Amniotic epithelial cell (primary cell): ENCODE data around the gene PHF13.
"Not testable (repeated sequence)": the region's sequence is repeated elsewhere in the genome, so short reads cannot be mapped to it uniquely, and the experiment has no call there.

Experiments used
- DNase-seq: peaks from one replicate; pipeline ENCODE4 v3.0.0-alpha.2; 2010; ENCODE audit warnings: low read depth

Gene PHF13

DNA sequence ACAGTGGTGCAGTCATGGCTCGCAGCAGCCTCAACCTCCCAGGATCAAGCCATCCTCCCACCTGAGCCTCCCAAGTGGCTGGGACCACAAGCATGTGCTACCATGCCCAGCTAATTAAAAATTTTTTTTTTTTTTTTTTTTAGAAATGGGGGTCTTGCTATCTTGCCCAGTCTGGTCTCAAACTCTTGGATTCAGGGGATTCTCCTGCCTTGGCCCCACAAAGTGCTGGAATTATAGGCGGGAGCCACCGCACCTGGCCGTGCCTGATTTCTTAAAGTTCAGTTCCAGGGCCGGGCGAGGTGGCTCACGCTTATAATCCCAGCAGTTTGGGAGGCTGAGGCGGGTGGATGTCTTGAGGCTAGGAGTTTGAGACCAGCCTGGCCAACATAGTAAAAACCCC lies 17.5 kb downstream of the PHF13 start:
- DNase-seq = no peak

DNA sequence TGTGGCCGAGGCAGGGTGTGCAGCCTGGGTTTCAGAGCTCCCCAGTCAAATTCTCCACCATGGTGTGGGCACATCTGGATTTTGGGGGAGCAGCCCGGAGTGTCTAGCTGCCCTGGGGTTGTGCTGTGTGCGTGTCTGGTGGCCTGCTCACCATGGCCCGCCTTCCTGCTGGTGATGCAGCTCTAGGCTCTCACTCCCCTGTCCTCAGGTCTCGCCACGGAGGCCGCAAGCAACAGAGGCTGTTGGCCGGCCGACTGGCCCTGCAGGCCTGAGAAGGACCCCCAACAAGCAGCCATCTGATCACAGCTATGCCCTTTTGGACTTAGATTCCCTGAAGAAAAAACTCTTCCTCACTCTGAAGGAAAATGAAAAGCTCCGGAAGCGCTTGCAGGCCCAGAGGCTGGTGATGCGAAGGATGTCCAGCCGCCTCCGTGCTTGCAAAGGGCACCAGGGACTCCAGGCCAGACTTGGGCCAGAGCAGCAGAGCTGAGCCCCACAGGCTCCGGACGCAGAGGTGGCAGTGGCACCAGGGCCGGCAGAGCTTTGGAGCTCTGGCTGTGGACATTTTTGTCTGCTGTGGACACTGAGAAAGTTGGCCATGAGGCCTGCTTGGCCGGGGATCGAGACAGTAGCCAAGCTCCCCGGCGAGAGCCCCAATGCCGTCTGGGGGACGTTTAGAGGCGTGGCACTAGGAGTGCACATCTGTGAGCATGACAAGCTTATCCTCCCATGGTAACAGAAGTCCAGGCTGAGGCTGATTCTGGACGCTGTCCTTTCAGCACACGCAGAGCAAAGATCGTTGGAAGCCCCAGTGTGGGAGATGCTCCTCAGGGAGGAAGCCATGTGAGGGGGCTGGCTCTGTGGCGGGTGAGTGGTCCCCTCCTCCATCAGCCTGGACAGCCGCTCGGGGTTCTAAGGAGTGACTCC lies 19.3 kb downstream of the PHF13 start:
- DNase-seq = no peak

DNA sequence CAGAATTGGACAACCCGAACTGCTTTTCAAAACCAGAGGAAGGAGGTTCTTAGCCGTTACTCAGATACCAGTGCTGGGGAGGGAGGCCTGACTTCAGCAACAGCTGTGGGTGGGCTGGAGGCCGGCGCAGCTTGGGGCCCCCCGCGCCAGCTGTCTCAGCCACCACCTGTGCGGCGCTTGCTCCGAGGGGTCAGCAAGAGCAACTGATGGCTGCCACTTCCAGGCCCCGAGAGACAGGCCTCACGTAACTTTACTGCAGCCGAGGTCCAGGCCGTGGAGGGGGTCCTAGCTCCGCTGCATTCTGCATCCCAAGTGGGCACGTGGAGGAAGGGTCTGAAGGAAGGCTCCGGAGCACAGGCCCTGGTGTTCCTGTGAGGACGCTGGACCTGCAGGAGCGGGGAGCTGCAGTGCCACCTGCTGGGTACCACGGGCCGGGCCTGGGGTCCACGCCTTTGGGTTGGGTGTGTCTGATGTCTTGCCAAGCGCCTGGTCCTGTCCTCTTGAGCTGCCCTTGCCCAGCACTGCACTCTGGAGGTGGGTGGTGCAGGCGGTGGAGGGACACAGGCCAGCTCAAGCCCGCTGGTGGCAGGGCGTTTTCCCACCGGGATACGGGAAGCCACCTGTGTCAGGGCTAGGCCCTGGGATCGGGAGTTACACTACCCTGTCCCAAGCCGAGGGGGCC lies 21.0 kb downstream of the PHF13 start:
- peak; percentile 33 for DNase-seq

DNA sequence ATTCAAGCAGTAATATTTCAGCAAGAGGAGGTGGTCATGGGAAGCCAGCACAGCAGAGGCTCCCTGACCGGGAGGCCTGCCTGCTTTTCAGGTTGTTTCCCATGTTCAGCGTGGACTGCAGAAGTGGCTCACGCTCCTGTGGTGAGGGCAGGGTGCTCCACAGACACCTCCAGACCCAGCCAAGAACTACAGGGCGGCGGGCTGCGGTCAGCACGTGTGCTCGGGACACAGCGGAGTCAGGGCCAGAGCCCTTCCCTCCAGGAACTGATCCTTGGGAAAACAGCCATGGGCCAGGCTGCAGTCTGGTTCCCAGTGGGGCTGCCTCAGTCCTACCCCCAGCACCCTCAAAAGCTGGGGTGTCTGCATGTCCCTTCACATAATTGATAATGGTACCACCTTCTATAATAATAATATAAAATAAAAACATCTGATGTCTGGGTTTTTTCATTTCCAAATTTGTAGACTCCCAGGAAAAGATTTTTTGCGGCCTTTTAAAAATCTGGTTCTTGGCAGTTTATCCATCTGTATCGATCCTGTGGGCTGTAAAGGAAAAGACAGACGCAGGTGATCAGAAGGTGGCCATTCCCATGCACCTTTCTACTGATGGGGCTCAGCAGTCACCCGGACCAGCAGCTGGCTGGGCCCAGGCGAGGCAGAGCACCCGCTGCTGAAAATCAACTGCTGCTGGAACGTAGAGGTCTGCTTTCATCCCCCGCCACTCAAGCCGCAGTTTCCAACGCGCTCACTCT lies 21.8 kb downstream of the PHF13 start:
- no peak for DNase-seq

DNA sequence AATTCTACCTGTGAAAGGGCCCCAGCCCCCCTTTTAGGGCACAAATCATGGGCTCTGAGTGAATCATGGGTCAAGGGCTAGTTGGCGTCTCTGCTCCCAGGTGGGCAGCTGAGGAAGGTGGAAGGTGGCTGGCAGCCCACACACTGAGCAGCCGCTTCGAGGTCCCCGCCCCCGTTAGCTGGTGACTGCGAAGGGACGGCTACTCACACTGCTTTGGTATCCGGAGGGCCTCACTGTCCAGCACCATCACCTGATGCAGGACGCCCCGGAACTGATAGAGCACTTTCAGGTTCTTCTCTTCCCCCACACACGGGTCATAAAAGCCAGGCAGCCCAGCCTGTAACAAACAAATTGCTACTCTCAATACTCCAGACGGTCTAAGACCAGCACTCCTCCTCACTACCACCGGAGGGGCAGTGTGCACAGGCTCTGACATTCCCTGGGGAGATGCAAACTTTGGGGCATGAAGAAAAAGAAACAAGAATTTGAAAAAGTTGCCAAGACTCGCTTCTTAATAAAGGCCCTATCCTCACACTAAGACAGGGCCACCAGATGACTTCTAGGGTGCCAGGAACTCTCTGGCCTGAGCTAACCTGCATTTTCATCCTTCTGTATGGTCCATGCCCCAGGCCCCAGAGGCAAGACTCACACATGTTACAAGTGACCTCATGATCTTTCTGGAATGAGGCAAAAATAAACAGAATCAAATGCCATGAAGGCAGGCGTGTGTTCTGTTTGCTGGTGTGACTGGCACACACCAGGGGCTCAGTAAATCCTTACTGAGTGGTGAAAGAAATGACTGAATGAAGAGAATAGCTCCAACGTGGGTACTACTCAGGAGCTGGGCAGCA lies 22.6 kb downstream of the PHF13 start:
- no peak for DNase-seq

DNA sequence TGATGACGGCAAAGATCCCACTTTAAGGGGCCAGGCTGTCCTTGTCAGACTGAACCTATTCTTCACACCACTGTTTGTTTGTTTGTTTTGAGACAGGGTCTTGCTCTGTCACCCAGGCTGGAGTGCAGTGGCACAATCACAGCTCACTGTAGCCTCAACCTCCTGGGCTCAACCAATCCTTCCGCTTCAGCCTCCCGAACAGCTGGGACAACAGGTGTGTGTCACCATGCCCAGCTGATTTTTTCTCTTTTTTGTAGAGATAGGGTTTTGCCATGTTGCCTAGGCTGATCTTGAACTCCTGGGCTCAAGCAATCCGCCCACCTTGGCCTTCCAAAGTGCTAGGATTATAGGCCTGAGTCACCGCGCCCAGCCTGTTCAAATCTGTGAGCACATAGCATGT lies 23.2 kb downstream of the PHF13 start:
- not testable (repeated sequence) for DNase-seq

DNA sequence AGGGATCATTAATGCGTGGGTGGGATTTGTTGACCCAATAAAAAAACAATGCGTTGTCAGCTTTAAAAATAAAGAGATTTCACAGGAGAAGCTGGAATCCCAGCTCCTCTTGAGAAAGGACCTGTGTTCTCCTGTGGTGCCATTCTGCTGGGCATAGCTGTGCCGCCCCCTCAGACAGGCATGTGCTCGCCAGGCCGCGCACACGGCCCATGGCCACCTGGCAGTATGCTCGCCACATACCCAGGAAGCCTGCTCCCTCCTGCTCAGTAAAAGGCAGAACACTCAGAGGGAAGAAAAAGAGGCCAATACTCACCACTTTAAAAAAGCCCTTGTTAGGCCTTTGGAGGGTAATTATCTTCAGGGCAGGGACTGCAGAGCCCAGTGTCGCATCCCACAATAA lies 24.2 kb downstream of the PHF13 start:
- DNase-seq = no peak

DNA sequence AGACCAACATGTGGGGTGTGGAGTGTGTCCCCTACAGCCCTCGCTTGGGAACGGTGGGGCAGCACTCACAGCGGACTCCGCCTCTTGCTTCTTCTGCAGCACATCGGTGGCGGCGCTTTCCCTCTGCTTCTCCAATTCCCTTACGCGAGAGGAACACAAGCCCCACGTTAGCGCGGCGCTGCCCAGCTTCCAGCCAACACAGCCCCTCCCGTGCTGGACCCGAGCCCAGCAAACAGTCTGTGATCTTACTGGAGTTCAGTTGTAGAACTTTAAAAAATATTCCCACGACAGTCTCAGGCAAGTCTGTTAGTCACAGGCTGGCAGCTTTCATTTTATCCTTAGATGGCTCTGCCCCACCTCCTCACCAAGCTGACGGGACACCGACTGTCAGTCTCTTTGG lies 24.7 kb downstream of the PHF13 start:
- DNase-seq = no peak

DNA sequence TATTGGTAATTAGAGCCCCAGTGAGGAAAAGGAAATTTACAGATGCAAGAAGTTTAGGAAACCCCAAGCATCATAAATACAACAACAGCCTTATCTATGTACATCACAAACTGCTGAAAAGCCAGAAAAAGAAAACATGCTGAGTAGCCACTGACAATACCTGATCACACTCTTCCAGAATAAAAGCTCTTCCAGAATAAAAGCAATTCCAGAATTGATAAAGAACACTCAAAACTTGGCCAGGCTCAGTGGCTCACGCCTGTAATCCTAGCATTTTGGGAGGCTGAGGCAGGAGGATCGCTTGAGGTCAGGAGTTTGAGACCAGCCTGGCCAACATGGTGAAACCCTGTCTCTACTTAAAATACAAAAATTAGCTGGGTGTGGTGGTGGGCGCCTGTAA lies 27.3 kb downstream of the PHF13 start:
- not testable (repeated sequence) for DNase-seq

DNA sequence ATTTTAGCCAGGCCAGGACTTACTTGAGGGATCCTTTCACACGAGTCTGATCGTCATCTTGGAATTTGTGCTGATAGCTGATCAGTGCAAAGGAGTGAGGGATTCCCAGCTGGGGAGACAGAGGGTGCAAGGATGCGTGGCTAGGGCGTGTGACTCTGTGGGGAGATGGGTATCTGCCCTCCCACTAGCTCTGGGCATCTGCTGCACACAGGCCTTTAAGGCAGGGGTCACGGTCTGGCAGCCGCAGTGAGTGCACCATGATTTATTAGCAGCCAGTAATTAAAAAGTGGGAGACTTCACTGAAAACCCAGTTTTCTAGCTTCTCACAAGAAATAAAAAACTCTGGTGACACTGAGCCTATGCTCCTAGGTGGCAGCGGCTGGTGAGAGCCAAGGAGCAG lies 31.5 kb downstream of the PHF13 start:
- no peak for DNase-seq

DNA sequence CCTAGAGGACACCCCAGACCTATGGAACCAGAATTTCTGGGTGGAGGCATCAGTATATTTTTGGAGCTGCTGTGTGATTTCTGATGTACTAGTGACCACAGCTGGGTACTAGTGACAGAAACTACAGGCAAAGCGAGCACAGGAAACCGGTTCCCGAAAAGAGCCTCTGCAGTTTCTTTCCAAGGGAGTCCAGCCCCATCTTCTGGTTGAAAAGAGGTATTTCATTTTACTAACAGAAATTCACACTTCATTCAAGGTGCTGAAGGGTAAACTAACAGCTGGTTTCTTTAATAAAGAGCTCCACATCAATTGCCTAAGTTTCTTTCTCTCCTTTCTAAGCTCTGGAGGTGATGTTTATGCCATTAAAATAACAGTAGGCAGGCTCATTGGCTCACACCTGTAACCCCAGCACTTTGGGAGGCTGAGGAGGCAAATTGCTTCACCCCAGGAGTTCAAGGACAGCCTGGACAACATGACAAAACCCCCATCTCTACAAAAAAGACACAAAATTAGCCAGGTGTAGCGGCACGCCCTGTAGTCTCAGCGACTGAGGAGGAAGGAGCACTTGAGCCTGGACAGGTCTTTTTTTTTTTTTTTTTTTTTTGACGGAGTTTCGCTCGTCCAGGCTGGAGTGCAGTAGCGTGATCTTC lies 33.1 kb downstream of the PHF13 start:
- peak; percentile 52 for DNase-seq

DNA sequence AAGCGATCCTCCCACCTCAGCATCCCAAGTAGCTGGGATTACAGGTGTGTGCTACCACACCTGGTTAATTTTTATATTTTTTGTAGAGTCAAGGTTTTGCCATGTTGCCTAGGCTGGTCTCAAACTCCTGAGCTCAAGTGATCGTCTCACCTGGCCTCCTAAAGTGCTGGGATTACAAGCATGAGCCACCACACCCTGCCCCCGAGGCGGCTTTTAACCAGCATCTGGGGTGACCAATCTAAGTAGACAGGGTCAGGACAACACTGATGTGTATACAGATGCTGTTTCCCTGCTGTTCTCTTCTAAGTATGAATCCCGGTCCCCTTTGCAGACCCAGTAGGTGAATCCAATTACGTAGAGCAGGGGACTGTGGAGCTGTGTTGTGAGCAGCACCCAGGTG lies 35.0 kb downstream of the PHF13 start:
- no peak for DNase-seq

DNA sequence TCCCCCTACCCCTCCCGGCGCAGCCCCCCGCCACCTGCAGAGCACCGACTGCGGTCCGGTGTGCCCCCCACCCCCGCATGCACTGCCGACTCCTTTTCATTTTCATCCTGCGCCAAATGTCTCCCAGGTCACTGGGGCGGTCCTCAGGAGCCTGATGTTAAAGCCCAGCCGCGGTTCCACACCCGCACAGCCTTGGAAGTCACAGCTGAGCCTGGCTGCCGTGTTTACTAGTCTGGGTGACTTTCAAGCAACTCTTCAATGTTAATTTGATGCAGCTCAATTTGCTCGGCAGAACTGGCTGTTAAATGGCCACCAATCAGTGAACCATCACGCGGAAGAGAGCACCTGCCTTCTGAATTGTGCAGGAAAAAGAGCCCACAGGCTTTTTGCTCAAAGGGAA lies 38.4 kb downstream of the PHF13 start:
- DNase-seq = no peak

DNA sequence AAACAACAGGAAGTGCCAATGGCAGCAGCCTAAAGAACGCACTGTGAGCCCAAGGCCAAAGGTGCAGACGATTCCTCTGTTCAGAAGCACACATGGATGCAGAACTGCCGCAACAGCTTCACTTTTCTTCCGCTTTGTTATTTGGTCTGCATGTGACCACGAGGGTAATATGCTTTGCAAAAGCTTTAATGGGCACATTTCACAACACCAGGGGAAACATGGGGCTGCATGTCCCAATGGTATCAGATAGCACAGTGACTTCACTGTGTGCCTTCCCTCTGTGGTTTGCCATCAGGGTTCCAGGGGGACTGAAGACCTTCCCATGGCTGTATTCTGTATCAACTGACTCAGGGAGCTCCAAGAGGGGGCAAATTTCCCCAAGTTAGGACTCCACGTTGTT lies 39.5 kb downstream of the PHF13 start:
- no peak for DNase-seq

DNA sequence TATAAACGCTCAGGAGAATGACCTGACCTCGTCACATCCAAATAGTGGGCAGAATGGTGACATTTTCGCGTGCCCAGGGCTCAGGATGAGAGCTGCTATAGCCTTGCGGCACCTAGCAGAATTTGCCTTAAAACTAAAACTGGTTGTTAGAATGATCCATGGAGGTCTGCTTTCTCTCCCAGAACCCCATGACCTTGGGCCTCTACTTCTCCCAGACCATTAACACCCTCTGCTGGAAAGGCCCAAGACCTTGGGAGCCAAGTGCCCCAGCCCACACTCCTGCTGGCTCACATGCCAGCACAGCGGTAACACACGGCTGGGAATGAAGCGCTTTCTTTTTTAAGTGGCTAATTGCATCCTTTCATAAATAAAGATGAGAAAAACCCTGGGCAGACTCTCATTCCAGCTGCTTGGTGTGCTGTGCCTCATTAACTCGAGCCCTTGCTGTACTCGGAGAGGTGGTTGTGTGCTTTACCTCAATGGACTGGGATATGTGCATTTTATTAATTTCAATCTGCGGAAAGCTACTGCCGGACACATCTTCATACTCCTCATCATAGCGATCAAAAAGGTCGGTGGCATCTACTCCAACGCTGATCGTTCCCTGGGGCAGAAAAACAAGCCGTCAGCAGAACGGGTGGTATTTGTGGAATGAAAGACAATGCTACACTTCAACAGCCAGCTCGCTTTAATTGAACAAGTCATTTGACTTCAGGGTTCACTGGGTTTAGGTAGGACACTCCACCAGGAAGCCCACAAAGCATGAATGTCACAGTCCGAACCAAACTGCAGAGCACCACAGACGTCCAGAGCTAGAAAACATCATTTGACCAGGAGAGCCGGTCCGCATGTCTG lies 40.1 kb downstream of the PHF13 start:
- DNase-seq = no peak

DNA sequence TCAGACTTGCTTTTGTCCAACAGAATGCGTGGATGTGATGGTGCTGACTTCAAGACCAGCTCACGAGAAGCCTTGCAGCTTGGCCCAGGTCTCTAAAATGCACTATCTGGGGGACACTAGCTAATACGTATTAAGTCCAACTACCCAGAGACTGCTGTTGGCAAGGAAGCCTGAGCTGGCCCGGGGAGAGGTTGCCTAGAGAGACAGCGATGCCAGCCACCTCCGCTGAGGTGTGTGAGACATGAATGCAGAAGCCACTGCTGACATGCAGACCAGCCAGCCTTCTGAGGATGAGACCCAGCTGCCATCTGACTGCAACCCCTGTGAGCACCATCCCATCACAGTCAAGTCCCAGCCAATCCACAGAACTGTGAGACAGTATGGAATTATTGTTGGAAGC lies 43.6 kb downstream of the PHF13 start:
- no peak for DNase-seq

DNA sequence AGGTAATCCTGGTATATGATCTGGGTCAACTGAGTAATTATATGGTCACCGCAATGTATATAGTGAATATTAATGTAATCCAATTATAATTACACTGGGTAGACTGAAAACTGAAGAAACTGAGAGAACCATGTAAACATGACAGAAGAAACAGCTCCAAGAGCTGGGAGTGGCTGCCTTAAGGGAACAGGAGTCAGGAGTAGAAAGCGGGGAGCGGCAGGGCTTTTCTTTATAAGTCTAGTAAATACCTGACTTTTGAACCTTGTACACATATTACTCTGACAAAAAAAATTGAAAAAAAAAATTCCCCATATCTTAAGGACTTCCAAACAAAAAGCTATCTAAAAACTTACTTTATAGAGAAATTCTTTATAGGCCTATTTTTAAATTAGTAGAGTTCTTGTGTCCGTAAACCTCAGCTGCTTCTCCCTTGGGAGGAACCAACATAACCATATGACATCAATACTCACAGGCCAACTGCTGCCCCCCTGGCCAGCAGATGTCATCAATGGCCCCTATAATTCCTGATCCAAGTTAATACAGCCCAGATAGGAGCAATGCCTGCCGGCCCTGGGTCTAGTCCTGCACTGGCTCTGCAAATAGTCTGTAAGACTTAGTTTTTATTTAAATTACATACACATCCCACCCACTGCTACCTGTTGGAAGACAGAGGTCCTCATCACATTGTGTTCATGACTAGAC lies 45.0 kb downstream of the PHF13 start:
- DNase-seq = no peak

DNA sequence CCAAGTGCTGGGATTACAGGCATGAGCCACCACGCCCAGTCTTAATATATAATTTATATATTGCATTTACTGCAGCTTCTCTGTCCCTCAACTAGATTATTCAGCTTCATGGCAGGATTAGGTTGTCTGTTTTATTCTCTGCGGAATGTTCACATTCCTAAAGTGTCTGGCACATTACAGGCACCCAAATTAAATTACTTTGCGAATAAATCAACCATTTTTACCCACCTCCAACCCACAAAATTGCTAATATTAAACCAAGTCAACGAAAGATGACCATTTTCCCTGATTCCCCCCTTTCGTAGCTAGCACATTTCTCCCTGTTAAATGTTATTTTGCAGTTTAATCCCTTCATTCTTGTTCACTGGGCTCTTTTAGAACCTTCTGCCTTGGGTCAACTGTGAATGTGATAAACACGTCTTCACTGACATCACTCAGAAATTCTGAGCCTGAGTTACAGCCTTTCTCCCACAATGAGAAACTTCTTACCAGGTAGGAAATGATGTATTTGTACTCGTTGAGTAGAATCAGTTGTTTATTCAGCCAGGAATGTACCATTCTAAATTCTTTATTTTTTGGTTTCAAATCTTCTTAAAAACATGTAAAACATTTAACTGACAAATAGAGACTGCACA lies 47.0 kb downstream of the PHF13 start:
- DNase-seq = peak; percentile 30

DNA sequence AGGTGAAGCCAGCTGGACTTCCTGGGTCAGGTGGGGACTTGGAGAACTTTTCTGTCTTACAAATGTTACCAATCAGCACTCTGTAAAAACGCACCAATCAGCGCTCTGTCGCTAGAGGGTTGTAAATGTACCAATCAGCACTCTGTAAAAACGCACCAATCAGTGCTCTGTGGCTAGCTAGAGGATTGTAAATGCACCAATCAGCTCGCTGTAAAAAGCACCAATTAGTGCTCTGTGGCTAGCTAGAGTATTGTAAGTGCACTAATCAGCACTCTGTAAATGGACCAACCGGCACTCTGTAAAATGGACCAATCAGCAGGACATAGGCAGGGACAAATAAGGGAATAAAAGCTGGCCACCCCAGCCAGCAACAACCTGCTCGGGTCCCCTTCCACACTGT lies 48.9 kb downstream of the PHF13 start:
- not testable (repeated sequence) for DNase-seq
